HG02938 (cell line): ENCODE measurements around the gene ABCB9.

ENCODE experiments used
- ATAC-seq: cut with Tn5 transposase; IDR thresholded peaks from one replicate; pipeline ENCODE4 v1.9.1; 2021; ENCODE audit warnings: mild to moderate bottlenecking, moderate library complexity; ENCODE audit not compliant: unreplicated experiment

Gene ABCB9

GRCh38 chr12:122884091-122884826 is 82.0 kb downstream of the ABCB9 start:
- ATAC-seq = no peak

- ATAC-seq = no peak
Observed at GRCh38 chr12:122882908-122883558, 83.2 kb downstream of the ABCB9 start.

- no peak for ATAC-seq
Observed at GRCh38 chr12:122880668-122881067, 85.6 kb downstream of the ABCB9 start.

- no peak for ATAC-seq
Observed at GRCh38 chr12:122880155-122880667, 86.1 kb downstream of the ABCB9 start.
